K562 (cell line): Measurements from ENCODE around the gene STX1B. TPM values are rescaled to one million over a fixed set of nuclear protein-coding genes. Genes with fewer than 3 reads are reported as not detected.

Source experiments
- DPF2 ChIP-seq: fragments of 450-650 bp; IDR thresholded peaks from 2 replicates; pipeline ENCODE4 v1.6.1; 2016
- HOMEZ ChIP-seq: fragments of 250-450 bp; sonication (Bioruptor Pico); IDR thresholded peaks from 2 replicates; pipeline ENCODE4 v1.4.0; 2020; ENCODE audit warnings: mild to moderate bottlenecking, moderate library complexity
- MTA1 ChIP-seq: fragments of 450-650 bp; IDR thresholded peaks from 2 replicates; pipeline ENCODE4 v1.6.1; 2017; ENCODE audit warnings: borderline replicate concordance
- NR1H2 ChIP-seq: sonication (generic); formaldehyde crosslinking; IDR thresholded peaks from 2 replicates; pipeline ENCODE4 v1.4.0; 2020; ENCODE audit warnings: mild to moderate bottlenecking, missing genetic modification reagents
- RB1 ChIP-seq: fragments of 450-650 bp; IDR thresholded peaks from 2 replicates; pipeline ENCODE4 v1.6.1; 2017; ENCODE audit warnings: low read depth, mild to moderate bottlenecking
- RFX5 ChIP-seq: IDR thresholded peaks from 2 replicates; pipeline ENCODE4 v1.6.1; 2011; ENCODE audit warnings: low read depth, mild to moderate bottlenecking, improper control_type of control experiment, low read length
- SRSF9 ChIP-seq: fragments of 200-400 bp; formaldehyde crosslinking; IDR thresholded peaks from 2 replicates; pipeline ENCODE4 v1.6.1; 2017; ENCODE audit warnings: low read depth, low read length, borderline replicate concordance
- TBP ChIP-seq: optimal IDR thresholded peaks from 2 replicates; pipeline ENCODE3; 2011; ENCODE audit warnings: low read depth, low read length, improper control_type of control experiment
- TCF7L2 ChIP-seq: fragments of 150-350 bp; IDR thresholded peaks from 2 replicates; pipeline ENCODE4 v1.6.1; 2016; ENCODE audit warnings: low read depth, mild to moderate bottlenecking, low read length, moderate library complexity
- ZBTB11 ChIP-seq, 3 experiments: fragments of 200-800 bp in 1 of 3; fragments of 250-450 bp in 1 of 3; fragments of 450-650 bp in 1 of 3; sonication (Bioruptor Pico) in 1 of 3; sonication (Bioruptor generic) in 1 of 3; formaldehyde crosslinking in 1 of 3; IDR thresholded peaks; 2 replicates each; pipeline versions ENCODE4 v1.6.1 to v1.8.0; 2016 to 2022; ENCODE audit warnings: mild to moderate bottlenecking in 2 of 3, missing genetic modification characterization in 2 of 3, missing compliant biosample characterization in 1 of 3, moderate library complexity in 1 of 3
- ZNF133 ChIP-seq: fragments of 250-450 bp; sonication (Bioruptor Pico); IDR thresholded peaks from 2 replicates; pipeline ENCODE4 v1.4.0; 2020; ENCODE audit warnings: mild to moderate bottlenecking
- ZNF639 ChIP-seq, 2 experiments: fragments of 200-800 bp in 1 of 2; sonication (Bioruptor generic) in 1 of 2; sonication (generic) in 1 of 2; formaldehyde crosslinking in 1 of 2; IDR thresholded peaks in 1 of 2; conservative IDR thresholded peaks in 1 of 2; 2 replicates each; pipeline versions ENCODE4 v1.5.0 to v1.6.1; 2016 to 2020; ENCODE audit warnings: missing compliant biosample characterization in 1 of 2, missing genetic modification characterization in 1 of 2, missing genetic modification reagents in 1 of 2
- polyA plus RNA-seq, 8 experiments: library from polyadenylated mRNA; depleted of rRNA in 4 of 8; stranded (reverse) in 5 of 8; unstranded in 3 of 8; fragments of >200 nt; fragmentation: Nextera tagmentation in 2 of 8; fragmentation: Illumina TruSeq in 1 of 8; extraction: Ambion mirVana in 2 of 8; extraction: Trizol in 1 of 8; gene quantifications; 2 replicates each; pipeline versions ENCODE4 v1.2.1 to v1.2.3, GENCODE V29; 2011 to 2014; ENCODE audit warnings: inconsistent platforms in 1 of 8, missing spikeins in 1 of 8
- total RNA-seq, 7 experiments: library from RNA; depleted of rRNA in 6 of 7; stranded (reverse); fragments of >200 nt in 6 of 7; fragmentation: Illumina TruSeq in 2 of 7; extraction: Trizol in 2 of 7; gene quantifications; 2 replicates each; pipeline versions ENCODE4 v1.2.1 to v1.2.3, GENCODE V29; 2011 to 2021; ENCODE audit warnings: low replicate concordance in 1 of 7
- TF ChIP-seq, protein P1 (sequence below): fragments of 250-450 bp; sonication (Bioruptor Pico); IDR thresholded peaks from 2 replicates; pipeline ENCODE4 v1.4.0; 2020; ENCODE audit warnings: mild to moderate bottlenecking, moderate library complexity
- TF ChIP-seq, protein P2 (sequence below): fragments of 250-450 bp; sonication (Bioruptor Pico); IDR thresholded peaks from 2 replicates; pipeline ENCODE4 v1.8.0; 2022; ENCODE audit warnings: moderate library complexity, mild to moderate bottlenecking, inconsistent platforms

STX1B gene
- total and polyA plus RNA-seq, 9 of the 15 experiments (the other 6 are each of a cell fraction or from before 2014, with no cell fraction given) = 0.07 to 2.5 (median 0.86) TPM

- no peak for TF ChIP-seq HOMEZ
- no peak for TF ChIP-seq SRSF9
- TF ChIP-seq ZNF639 (CRISPR knock-in tag; conservative IDR thresholded peaks at IDR 0.05 in 1 of 2, IDR thresholded peaks at IDR 0.05 in 1 of 2) = peak in 1 of 2 experiments; percentile 51; a peak in 1 of 4 replicates
- TF ChIP-seq, protein P1, sequence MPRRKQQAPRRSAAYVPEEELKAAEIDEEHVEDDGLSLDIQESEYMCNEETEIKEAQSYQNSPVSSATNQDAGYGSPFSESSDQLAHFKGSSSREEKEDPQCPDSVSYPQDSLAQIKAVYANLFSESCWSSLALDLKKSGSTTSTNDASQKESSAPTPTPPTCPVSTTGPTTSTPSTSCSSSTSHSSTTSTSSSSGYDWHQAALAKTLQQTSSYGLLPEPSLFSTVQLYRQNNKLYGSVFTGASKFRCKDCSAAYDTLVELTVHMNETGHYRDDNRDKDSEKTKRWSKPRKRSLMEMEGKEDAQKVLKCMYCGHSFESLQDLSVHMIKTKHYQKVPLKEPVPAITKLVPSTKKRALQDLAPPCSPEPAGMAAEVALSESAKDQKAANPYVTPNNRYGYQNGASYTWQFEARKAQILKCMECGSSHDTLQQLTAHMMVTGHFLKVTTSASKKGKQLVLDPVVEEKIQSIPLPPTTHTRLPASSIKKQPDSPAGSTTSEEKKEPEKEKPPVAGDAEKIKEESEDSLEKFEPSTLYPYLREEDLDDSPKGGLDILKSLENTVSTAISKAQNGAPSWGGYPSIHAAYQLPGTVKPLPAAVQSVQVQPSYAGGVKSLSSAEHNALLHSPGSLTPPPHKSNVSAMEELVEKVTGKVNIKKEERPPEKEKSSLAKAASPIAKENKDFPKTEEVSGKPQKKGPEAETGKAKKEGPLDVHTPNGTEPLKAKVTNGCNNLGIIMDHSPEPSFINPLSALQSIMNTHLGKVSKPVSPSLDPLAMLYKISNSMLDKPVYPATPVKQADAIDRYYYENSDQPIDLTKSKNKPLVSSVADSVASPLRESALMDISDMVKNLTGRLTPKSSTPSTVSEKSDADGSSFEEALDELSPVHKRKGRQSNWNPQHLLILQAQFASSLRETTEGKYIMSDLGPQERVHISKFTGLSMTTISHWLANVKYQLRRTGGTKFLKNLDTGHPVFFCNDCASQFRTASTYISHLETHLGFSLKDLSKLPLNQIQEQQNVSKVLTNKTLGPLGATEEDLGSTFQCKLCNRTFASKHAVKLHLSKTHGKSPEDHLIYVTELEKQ (CRISPR knock-in tag) = no peak
- TF ChIP-seq ZNF133 (CRISPR knock-in tag) = no peak
- TF ChIP-seq, protein P2, sequence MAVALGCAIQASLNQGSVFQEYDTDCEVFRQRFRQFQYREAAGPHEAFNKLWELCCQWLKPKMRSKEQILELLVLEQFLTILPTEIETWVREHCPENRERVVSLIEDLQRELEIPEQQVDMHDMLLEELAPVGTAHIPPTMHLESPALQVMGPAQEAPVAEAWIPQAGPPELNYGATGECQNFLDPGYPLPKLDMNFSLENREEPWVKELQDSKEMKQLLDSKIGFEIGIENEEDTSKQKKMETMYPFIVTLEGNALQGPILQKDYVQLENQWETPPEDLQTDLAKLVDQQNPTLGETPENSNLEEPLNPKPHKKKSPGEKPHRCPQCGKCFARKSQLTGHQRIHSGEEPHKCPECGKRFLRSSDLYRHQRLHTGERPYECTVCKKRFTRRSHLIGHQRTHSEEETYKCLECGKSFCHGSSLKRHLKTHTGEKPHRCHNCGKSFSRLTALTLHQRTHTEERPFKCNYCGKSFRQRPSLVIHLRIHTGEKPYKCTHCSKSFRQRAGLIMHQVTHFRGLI (CRISPR knock-in tag) = no peak
- TF ChIP-seq RFX5 = no peak
- no peak for TF ChIP-seq TCF7L2
- no peak for TF ChIP-seq RB1
- no peak; the same call in 1 of the 2 replicates for TF ChIP-seq DPF2
- TF ChIP-seq NR1H2 (CRISPR knock-in tag) = no peak
- TF ChIP-seq TBP = peak; percentile 68
- peak in 1 of 3 experiments; percentile 31; a peak in 1 of 6 replicates for TF ChIP-seq ZBTB11 (CRISPR knock-in tag; IDR thresholded peaks at IDR 0.05)
- peak; percentile 34; the same call in 1 of the 2 replicates for TF ChIP-seq MTA1
Observed at GRCh38 chr16:30996985-30997724, 13.3 kb downstream of the STX1B start (continued).
